Measurements from ENCODE around the gene IGSF22.
"Not testable (repeated sequence)": the region's sequence is repeated elsewhere in the genome, so short reads cannot be mapped to it uniquely, and the experiment has no call there.

The IGSF22 gene

DNA sequence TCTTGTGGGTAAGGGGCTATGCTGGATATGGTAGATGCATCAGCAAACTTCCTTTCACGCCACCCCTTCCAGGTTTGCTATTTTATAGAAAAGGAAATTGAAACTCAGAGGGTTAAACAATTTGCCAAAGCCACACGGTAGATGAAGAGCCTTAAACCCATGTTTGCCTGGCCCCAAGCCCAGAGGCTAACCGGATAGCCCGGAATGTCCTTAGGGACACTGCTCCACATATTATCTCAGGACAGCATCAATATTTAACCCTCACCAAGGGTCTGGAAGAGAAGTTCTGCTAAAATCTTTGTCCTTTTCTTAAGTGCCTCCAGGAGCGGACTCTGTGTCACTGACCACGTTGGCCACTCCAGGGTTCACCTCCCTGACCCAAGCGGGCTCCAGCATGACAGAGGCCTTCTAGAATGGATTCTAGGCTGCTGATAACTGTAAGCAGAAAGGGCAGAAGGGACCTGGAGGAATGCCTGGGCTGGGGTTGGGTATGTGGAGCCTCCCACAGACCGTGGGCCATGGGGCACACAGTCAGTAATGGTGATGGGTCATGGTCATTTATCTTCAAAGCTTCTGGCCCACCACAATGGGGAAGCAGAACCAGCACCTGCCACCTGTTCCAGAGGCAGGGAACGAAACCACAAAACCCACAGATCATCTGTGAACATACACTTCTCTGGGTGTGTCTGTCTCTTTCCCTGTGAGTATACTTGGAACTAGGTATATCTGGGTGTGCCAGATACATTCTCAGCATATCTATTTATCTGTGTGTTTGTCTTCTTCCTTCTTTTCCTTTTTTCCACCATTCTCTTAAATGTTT is 32.8 kb downstream of the IGSF22 start:
- Histone ChIP-seq H3K4me3 (ENCODE audit: low read length in 2 of 2) (no peak overlapping the region), H2AFZ (ENCODE audit: low read length) (no peak overlapping the region), H2BK12ac (ENCODE audit: low read length) (no peak overlapping the region), H3K14ac (ENCODE audit: low read length) (no peak overlapping the region), H3K23ac (ENCODE audit: low read depth, low read length, poor library complexity) (no peak overlapping the region), H3K4me2 (ENCODE audit: insufficient read depth, low read length, poor library complexity, severe bottlenecking) (no peak overlapping the region), H3K79me1 (ENCODE audit: low read depth, low read length) (no peaks in the 10 kb centered on the region), H2BK120ac (ENCODE audit: low read depth, low read length) (no peak overlapping the region), H3K4ac (ENCODE audit: low read length) (no peak overlapping the region), H3K27me3 (ENCODE audit: control insufficient read depth in 3 of 3, insufficient read depth in 3 of 3, low read depth in 1 of 3, low read length in 3 of 3) (peaks cover 0 to 17% (median 15%) of the 10 kb centered on the region in 3 experiments), H3K36me3 (replicated peaks in 1 of 2; ENCODE audit: control insufficient read depth in 2 of 2, insufficient read depth in 2 of 2, low read length in 2 of 2) (no peaks in the 10 kb centered on the region), H3K4me1 (ENCODE audit: control insufficient read depth in 2 of 2, insufficient read depth in 1 of 2, low read depth in 1 of 2, low read length in 2 of 2) (peaks cover under 1 to 5% of the 10 kb centered on the region in 2 donors), H4K8ac (ENCODE audit: low read depth, low read length) (no peak overlapping the region), H3K9me3 (replicated peaks in 1 of 2; ENCODE audit: control insufficient read depth in 2 of 2, insufficient read depth in 1 of 2, low read depth in 1 of 2, low read length in 2 of 2) (no peaks in the 10 kb centered on the region), H3K27ac (replicated peaks; ENCODE audit: low read length) (no peak overlapping the region), H4K91ac (ENCODE audit: low read depth, low read length, poor library complexity) (no peak overlapping the region), H2BK5ac (ENCODE audit: low read length) (no peak overlapping the region), H3K9ac (ENCODE audit: low read depth, low read length, poor library complexity) (no peak overlapping the region), H3K18ac (ENCODE audit: low read length) (no peak overlapping the region), H2AK5ac (ENCODE audit: low read depth, low read length) (no peak overlapping the region), H2BK15ac (ENCODE audit: low read length) (no peak overlapping the region)
- no peak for DNase-seq (ENCODE audit: low spot score)
- no CpG with 5 or more reads among the region's 9 CpGs for WGBS, 2 donors (ENCODE audit: extremely low coverage in 2 of 2, insufficient read length in 2 of 2, insufficient replicate concordance in 1 of 2)

DNA sequence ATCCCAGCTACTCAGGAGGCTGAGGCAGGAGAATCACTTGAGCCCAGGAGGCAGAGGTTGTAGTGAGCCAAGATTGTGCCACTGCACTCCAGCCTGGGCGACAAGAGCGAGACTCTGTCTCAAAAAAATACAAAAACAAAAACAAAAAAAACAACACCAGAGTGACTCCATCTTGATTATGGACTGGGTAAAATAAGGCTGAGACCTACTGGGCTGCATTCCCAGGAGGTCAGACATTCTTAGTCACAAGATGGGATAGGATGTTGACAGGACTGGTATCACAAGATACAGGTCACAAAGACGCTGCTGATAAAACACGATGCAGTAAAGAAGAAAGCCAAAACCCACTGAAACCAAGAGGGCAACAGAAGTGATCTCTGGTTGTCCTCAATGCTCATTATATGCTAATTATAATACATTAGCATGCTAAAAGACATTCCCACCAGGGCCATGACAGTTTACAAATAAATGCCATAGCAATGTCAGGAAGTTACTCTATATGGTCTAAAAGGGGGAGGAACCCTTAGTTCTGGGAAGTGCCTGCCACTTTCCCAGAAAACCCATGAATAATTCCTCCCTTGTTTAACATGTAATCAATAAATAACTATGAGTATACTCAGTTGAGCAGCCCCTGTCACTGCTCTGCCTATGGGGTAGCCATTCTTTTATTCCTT is 34.4 kb downstream of the IGSF22 start:
- WGBS, 2 donors (ENCODE audit: extremely low coverage in 2 of 2, insufficient read length in 2 of 2, insufficient replicate concordance in 1 of 2): no CpG with 5 or more reads among the region's 4 CpGs
- H3K9ac ChIP-seq (ENCODE audit: low read depth, low read length, poor library complexity); H3K36me3 ChIP-seq (replicated peaks in 1 of 2; ENCODE audit: control insufficient read depth in 2 of 2, insufficient read depth in 2 of 2, low read length in 2 of 2); H2BK12ac ChIP-seq (ENCODE audit: low read length); H3K4ac ChIP-seq (ENCODE audit: low read length); H3K9me3 ChIP-seq (replicated peaks in 1 of 2; ENCODE audit: control insufficient read depth in 2 of 2, insufficient read depth in 1 of 2, low read depth in 1 of 2, low read length in 2 of 2); H2BK15ac ChIP-seq (ENCODE audit: low read length); H3K79me1 ChIP-seq (ENCODE audit: low read depth, low read length); H3K4me2 ChIP-seq (ENCODE audit: insufficient read depth, low read length, poor library complexity, severe bottlenecking); H3K4me1 ChIP-seq (ENCODE audit: control insufficient read depth in 2 of 2, insufficient read depth in 1 of 2, low read depth in 1 of 2, low read length in 2 of 2); H4K8ac ChIP-seq (ENCODE audit: low read depth, low read length); H3K23ac ChIP-seq (ENCODE audit: low read depth, low read length, poor library complexity); H3K4me3 ChIP-seq (ENCODE audit: low read length in 2 of 2); H4K91ac ChIP-seq (ENCODE audit: low read depth, low read length, poor library complexity); H2AK5ac ChIP-seq (ENCODE audit: low read depth, low read length); H2BK120ac ChIP-seq (ENCODE audit: low read depth, low read length); DNase-seq (ENCODE audit: low spot score); H3K14ac ChIP-seq (ENCODE audit: low read length); H2BK5ac ChIP-seq (ENCODE audit: low read length); H3K27me3 ChIP-seq (ENCODE audit: control insufficient read depth in 3 of 3, insufficient read depth in 3 of 3, low read depth in 1 of 3, low read length in 3 of 3); H3K18ac ChIP-seq (ENCODE audit: low read length); H3K27ac ChIP-seq (replicated peaks; ENCODE audit: low read length): not testable (repeated sequence)
- peak overlapping the region; percentile 37 for H2AFZ ChIP-seq (ENCODE audit: low read length)

DNA sequence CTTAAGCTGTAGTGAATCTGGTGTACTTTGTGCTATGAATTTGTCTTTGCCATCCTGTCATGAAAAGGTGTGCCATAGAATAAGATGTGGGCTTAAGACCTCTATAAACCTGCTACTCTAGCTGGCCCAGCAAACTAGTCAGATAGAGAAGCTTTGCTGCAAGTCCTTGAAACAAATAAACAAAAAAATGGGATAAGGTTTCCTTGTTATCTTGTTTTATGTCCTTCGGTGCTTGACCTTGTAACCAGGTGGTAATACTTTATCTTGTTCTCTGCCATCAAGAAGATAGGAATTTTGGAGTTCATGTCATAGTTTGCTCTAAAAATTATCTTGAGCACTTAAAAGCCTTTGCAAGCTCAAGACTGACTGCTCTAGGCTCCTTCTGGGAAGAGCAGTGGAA is 41.7 kb downstream of the IGSF22 start:
- H3K14ac ChIP-seq (ENCODE audit: low read length): no peak overlapping the region
- H3K27ac ChIP-seq (replicated peaks; ENCODE audit: low read length): no peak overlapping the region
- H2BK120ac ChIP-seq (ENCODE audit: low read depth, low read length): no peak overlapping the region
- H3K27me3 ChIP-seq (ENCODE audit: control insufficient read depth in 3 of 3, insufficient read depth in 3 of 3, low read depth in 1 of 3, low read length in 3 of 3): no peaks in the 10 kb centered on the region
- no peak overlapping the region for H3K9ac ChIP-seq (ENCODE audit: low read depth, low read length, poor library complexity)
- peak overlapping the region; percentile 21 for H3K4me2 ChIP-seq (ENCODE audit: insufficient read depth, low read length, poor library complexity, severe bottlenecking)
- H3K4me1 ChIP-seq (ENCODE audit: control insufficient read depth in 2 of 2, insufficient read depth in 1 of 2, low read depth in 1 of 2, low read length in 2 of 2): peaks cover 0 to 7% of the 10 kb centered on the region in 2 donors
- no peak overlapping the region for H2BK5ac ChIP-seq (ENCODE audit: low read length)
- DNase-seq (ENCODE audit: low spot score): no peak
- H3K36me3 ChIP-seq (replicated peaks in 1 of 2; ENCODE audit: control insufficient read depth in 2 of 2, insufficient read depth in 2 of 2, low read length in 2 of 2): no peaks in the 10 kb centered on the region
- no peaks in the 10 kb centered on the region for H3K9me3 ChIP-seq (replicated peaks in 1 of 2; ENCODE audit: control insufficient read depth in 2 of 2, insufficient read depth in 1 of 2, low read depth in 1 of 2, low read length in 2 of 2)
- H4K8ac ChIP-seq (ENCODE audit: low read depth, low read length): no peak overlapping the region
- H3K4me3 ChIP-seq (ENCODE audit: low read length in 2 of 2): no peak overlapping the region
- peak overlapping the region; percentile 2 for H2AFZ ChIP-seq (ENCODE audit: low read length)
- H2AK5ac ChIP-seq (ENCODE audit: low read depth, low read length): no peak overlapping the region
- H2BK15ac ChIP-seq (ENCODE audit: low read length): no peak overlapping the region
- no peak overlapping the region for H3K23ac ChIP-seq (ENCODE audit: low read depth, low read length, poor library complexity)
- H2BK12ac ChIP-seq (ENCODE audit: low read length): no peak overlapping the region
- no peak overlapping the region for H3K18ac ChIP-seq (ENCODE audit: low read length)
- H3K4ac ChIP-seq (ENCODE audit: low read length): no peak overlapping the region
- no peak overlapping the region for H4K91ac ChIP-seq (ENCODE audit: low read depth, low read length, poor library complexity)
- no CpG with 5 or more reads among the region's 1 CpG for WGBS, 2 donors (ENCODE audit: extremely low coverage in 2 of 2, insufficient read length in 2 of 2, insufficient replicate concordance in 1 of 2)
- H3K79me1 ChIP-seq (ENCODE audit: low read depth, low read length): no peaks in the 10 kb centered on the region

DNA sequence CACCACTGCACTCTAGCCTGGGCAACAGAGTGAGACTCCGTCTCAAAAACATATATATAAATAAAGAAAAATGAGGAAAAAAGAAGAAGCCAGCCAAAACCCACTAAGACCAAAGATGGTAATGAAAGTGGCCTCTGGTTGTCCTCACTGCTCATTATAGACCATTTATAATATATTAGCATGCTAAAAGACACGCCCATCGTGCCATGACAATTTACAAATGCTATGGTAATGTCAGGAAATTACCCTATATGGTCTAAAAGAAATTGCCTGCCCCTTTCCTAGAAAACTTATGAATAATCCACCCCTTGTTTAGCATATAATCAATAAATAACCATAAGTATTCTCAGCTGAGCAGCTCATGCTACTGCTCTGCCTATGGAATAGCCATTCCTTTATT is 43.5 kb downstream of the IGSF22 start:
- H3K9me3 ChIP-seq (replicated peaks in 1 of 2; ENCODE audit: control insufficient read depth in 2 of 2, insufficient read depth in 1 of 2, low read depth in 1 of 2, low read length in 2 of 2): no peaks in the 10 kb centered on the region
- no peak overlapping the region for H3K9ac ChIP-seq (ENCODE audit: low read depth, low read length, poor library complexity)
- H2AK5ac ChIP-seq (ENCODE audit: low read depth, low read length): no peak overlapping the region
- no peak overlapping the region for H3K27ac ChIP-seq (replicated peaks; ENCODE audit: low read length)
- H2BK5ac ChIP-seq (ENCODE audit: low read length): no peak overlapping the region
- H2BK15ac ChIP-seq (ENCODE audit: low read length): no peak overlapping the region
- no peak overlapping the region for H3K4me3 ChIP-seq (ENCODE audit: low read length in 2 of 2)
- H3K36me3 ChIP-seq (replicated peaks in 1 of 2; ENCODE audit: control insufficient read depth in 2 of 2, insufficient read depth in 2 of 2, low read length in 2 of 2): no peaks in the 10 kb centered on the region
- no peak overlapping the region for H3K23ac ChIP-seq (ENCODE audit: low read depth, low read length, poor library complexity)
- WGBS, 2 donors (ENCODE audit: extremely low coverage in 2 of 2, insufficient read length in 2 of 2, insufficient replicate concordance in 1 of 2): no CpG with 5 or more reads among the region's 3 CpGs
- no peak for DNase-seq (ENCODE audit: low spot score)
- no peak overlapping the region for H3K4ac ChIP-seq (ENCODE audit: low read length)
- no peak overlapping the region for H4K8ac ChIP-seq (ENCODE audit: low read depth, low read length)
- H2BK12ac ChIP-seq (ENCODE audit: low read length): no peak overlapping the region
- H3K18ac ChIP-seq (ENCODE audit: low read length): no peak overlapping the region
- peaks cover 2% of the 10 kb centered on the region for H3K79me1 ChIP-seq (ENCODE audit: low read depth, low read length)
- H3K4me1 ChIP-seq (ENCODE audit: control insufficient read depth in 2 of 2, insufficient read depth in 1 of 2, low read depth in 1 of 2, low read length in 2 of 2): peaks cover 0 to 7% of the 10 kb centered on the region in 2 donors
- no peak overlapping the region for H3K14ac ChIP-seq (ENCODE audit: low read length)
- no peaks in the 10 kb centered on the region for H3K27me3 ChIP-seq (ENCODE audit: control insufficient read depth in 3 of 3, insufficient read depth in 3 of 3, low read depth in 1 of 3, low read length in 3 of 3)
- no peak overlapping the region for H3K4me2 ChIP-seq (ENCODE audit: insufficient read depth, low read length, poor library complexity, severe bottlenecking)
- H4K91ac ChIP-seq (ENCODE audit: low read depth, low read length, poor library complexity): no peak overlapping the region
- H2AFZ ChIP-seq (ENCODE audit: low read length): no peak overlapping the region
- no peak overlapping the region for H2BK120ac ChIP-seq (ENCODE audit: low read depth, low read length)

Data from neuronal stem cell (in vitro differentiated cells).